Breast epithelium (tissue), 3 donors: ENCODE results near the gene GPAT3.

Experiments
- CTCF ChIP-seq, 3 donors: fragments of 450-650 bp; IDR thresholded peaks; one replicate each; pipeline ENCODE4 v1.5.1; 2016 to 2017; ENCODE audit warnings: antibody characterized with exemption in 3 of 3, mild to moderate bottlenecking in 3 of 3, moderate library complexity in 3 of 3
- POLR2A ChIP-seq: fragments of 450-650 bp; IDR thresholded peaks from one replicate; pipeline ENCODE4 v1.6.1; 2016; ENCODE audit warnings: antibody characterized with exemption, mild to moderate bottlenecking, moderate library complexity
- POLR2AphosphoS5 ChIP-seq, 3 donors: sonication (generic); formaldehyde crosslinking; IDR thresholded peaks; one replicate each; pipeline ENCODE4 v1.6.1; 2017; ENCODE audit warnings: antibody characterized with exemption in 3 of 3

DNA sequence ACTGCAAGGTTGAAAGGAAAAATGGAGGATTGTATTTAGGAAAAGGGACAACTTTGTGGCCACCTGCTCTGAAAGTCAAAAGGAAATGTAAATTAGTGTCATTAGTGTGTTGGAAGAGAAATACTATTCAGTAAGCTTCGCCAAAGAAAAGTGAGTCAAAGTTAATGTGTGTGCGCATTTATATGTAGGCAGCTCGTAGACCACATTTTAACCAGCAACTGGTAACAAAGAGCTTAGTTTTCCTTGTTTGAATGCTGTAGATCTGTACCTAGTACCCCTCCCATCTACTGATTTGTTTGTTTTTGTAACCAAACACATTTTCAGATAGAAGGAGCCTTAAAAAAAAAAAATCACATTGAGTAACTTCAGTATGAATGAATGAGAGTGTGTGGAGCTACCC is 69.3 kb downstream of the GPAT3 start:
- TF ChIP-seq CTCF (IDR thresholded peaks at IDR 0.05) (no peak), POLR2AphosphoS5 (IDR thresholded peaks at IDR 0.05) (no peak), POLR2A (no peak)
